Endothelial cell (in vitro differentiated cells): Measurements from ENCODE around the gene PDF. TPM values are rescaled to one million over a fixed set of nuclear protein-coding genes. Genes with fewer than 3 reads are reported as not detected.

Source experiments
- DNase-seq: peaks from one replicate; pipeline ENCODE4 v3.0.0; 2021; ENCODE audit warnings: low spot score
- H3K27ac Mint-ChIP-seq: one replicate; pipeline ENCODE4 v1.8.0; 2021; ENCODE audit warnings: mixed read lengths, inconsistent platforms; ENCODE audit not compliant: unreplicated experiment
- H3K27me3 Mint-ChIP-seq: one replicate; pipeline ENCODE4 v1.8.0; 2021; ENCODE audit warnings: mild to moderate bottlenecking, moderate library complexity, mixed read lengths, inconsistent platforms; ENCODE audit not compliant: unreplicated experiment
- H3K36me3 Mint-ChIP-seq: one replicate; pipeline ENCODE4 v1.8.0; 2021; ENCODE audit warnings: mild to moderate bottlenecking, low read depth, mixed read lengths, inconsistent platforms; ENCODE audit not compliant: unreplicated experiment
- H3K4me1 Mint-ChIP-seq: one replicate; pipeline ENCODE4 v1.8.0; 2021; ENCODE audit warnings: mild to moderate bottlenecking, mixed read lengths, inconsistent platforms; ENCODE audit not compliant: unreplicated experiment
- H3K4me3 Mint-ChIP-seq: one replicate; pipeline ENCODE4 v1.8.0; 2021; ENCODE audit warnings: mild to moderate bottlenecking, mixed read lengths, inconsistent platforms; ENCODE audit not compliant: unreplicated experiment
- H3K9me3 Mint-ChIP-seq: one replicate; pipeline ENCODE4 v1.8.0; 2021; ENCODE audit warnings: mixed read lengths, inconsistent platforms; ENCODE audit not compliant: unreplicated experiment
- CTCF ChIP-seq: fragments of 200-600 bp; sonication (generic); IDR thresholded peaks from one replicate; pipeline ENCODE4 v1.5.0; 2021; ENCODE audit warnings: antibody characterized with exemption; ENCODE audit not compliant: unreplicated experiment
- total RNA-seq: library from RNA; stranded (reverse); fragmentation: NEBNext Ultra II Directional; extraction: Animal tissue kit (Norgen Biotek cat#: 25700); gene quantifications from one replicate; pipeline ENCODE4 v1.2.1, GENCODE V29; 2021; ENCODE audit not compliant: unreplicated experiment

The PDF gene
- total RNA-seq, 1 donor from 2014 or later: 11.4 TPM

GRCh38 chr16:69373019-69373418, 42.6 kb upstream of the PDF start:
- peaks cover 3% of the 10 kb centered on the region for H3K27me3 Mint-ChIP-seq
- H3K4me3 Mint-ChIP-seq: no peak overlapping the region
- peak overlapping the region; percentile 26 for H3K27ac Mint-ChIP-seq
- TF ChIP-seq CTCF: no peak
- no peaks in the 10 kb centered on the region for H3K9me3 Mint-ChIP-seq
- no peak for DNase-seq
- peaks cover 41% of the 10 kb centered on the region for H3K4me1 Mint-ChIP-seq
- peaks cover 22% of the 10 kb centered on the region for H3K36me3 Mint-ChIP-seq

- Mint-ChIP-seq H3K27me3 (peaks cover 3% of the 10 kb centered on the region), H3K9me3 (no peaks in the 10 kb centered on the region), H3K4me1 (peaks cover 55% of the 10 kb centered on the region), H3K36me3 (peaks cover 26% of the 10 kb centered on the region), H3K27ac (no peak overlapping the region), H3K4me3 (no peak overlapping the region)
- TF ChIP-seq CTCF: no peak
- no peak for DNase-seq
Measured at GRCh38 chr16:69371564-69371963, 41.2 kb upstream of the PDF start.

- Mint-ChIP-seq H3K27ac (no peak overlapping the region), H3K36me3 (peaks cover 39% of the 10 kb centered on the region), H3K27me3 (peaks cover 5% of the 10 kb centered on the region), H3K4me1 (peaks cover 64% of the 10 kb centered on the region), H3K4me3 (no peak overlapping the region), H3K9me3 (no peaks in the 10 kb centered on the region)
- no peak for DNase-seq
- no peak for TF ChIP-seq CTCF
Measured at GRCh38 chr16:69368866-69369265, 38.5 kb upstream of the PDF start.

GRCh38 chr16:69367980-69368379, 37.6 kb upstream of the PDF start:
- TF ChIP-seq CTCF: no peak
- Mint-ChIP-seq H3K27ac (peak overlapping the region; percentile 92), H3K4me3 (peak overlapping the region; percentile 29), H3K27me3 (peaks cover 5% of the 10 kb centered on the region), H3K4me1 (peaks cover 55% of the 10 kb centered on the region), H3K36me3 (peaks cover 46% of the 10 kb centered on the region), H3K9me3 (no peaks in the 10 kb centered on the region)
- DNase-seq: peak; percentile 27

GRCh38 chr16:69366431-69366830, 36.0 kb upstream of the PDF start:
- peak overlapping the region; percentile 92 for H3K27ac Mint-ChIP-seq
- H3K27me3 Mint-ChIP-seq: peaks cover 5% of the 10 kb centered on the region
- no peak for DNase-seq
- peaks cover 42% of the 10 kb centered on the region for H3K4me1 Mint-ChIP-seq
- TF ChIP-seq CTCF: no peak
- no peak overlapping the region for H3K4me3 Mint-ChIP-seq
- no peaks in the 10 kb centered on the region for H3K9me3 Mint-ChIP-seq
- H3K36me3 Mint-ChIP-seq: peaks cover 54% of the 10 kb centered on the region
